ENCODE measurements around the gene MFN1. TPM values are rescaled to one million over a fixed set of nuclear protein-coding genes. Genes with fewer than 3 reads are reported as not detected.

MFN1 gene
- total and polyA plus RNA-seq, 4 donors = 9.9 to 61.3 (median 40.7) TPM

GRCh38 chr3:179432451-179432850, 84.9 kb downstream of the MFN1 start:
- peaks cover 2 to 3% of the 10 kb centered on the region in 2 donors for H3K4me1 ChIP-seq (ENCODE audit: control insufficient read depth in 1 of 2, insufficient read depth in 2 of 2, low read length in 2 of 2)
- H3K4me3 ChIP-seq (ENCODE audit: low read length in 2 of 2) = no peak overlapping the region
- ATAC-seq (ENCODE audit: low FRiP score) = no peak
- DNase-seq = no peak
- intact Hi-C loops (cut with DNase I) = no loop called here
- H3K27ac ChIP-seq (ENCODE audit: low read depth in 1 of 2, low read length in 2 of 2) = no peak overlapping the region
- 71 to 84% methylated on average over 1 of the region's 1 CpG for WGBS, 2 donors
- no peaks in the 10 kb centered on the region for H3K27me3 ChIP-seq (ENCODE audit: control insufficient read depth in 1 of 2, insufficient read depth in 2 of 2, low read length in 1 of 2)
- H3K36me3 ChIP-seq (ENCODE audit: control insufficient read depth in 1 of 2, insufficient read depth in 2 of 2, low read length in 1 of 2) = no peaks in the 10 kb centered on the region
- no peaks in the 10 kb centered on the region for H3K9me3 ChIP-seq (ENCODE audit: control insufficient read depth, low read length)

GRCh38 chr3:179436517-179436916, 89.0 kb downstream of the MFN1 start:
- intact Hi-C loops (cut with DNase I) = no loop called here
- WGBS, 2 donors = 46 to 54% methylated on average over 3 of the region's 3 CpGs
- H3K27ac ChIP-seq (ENCODE audit: low read depth in 1 of 2, low read length in 2 of 2) = no peak overlapping the region

DNA sequence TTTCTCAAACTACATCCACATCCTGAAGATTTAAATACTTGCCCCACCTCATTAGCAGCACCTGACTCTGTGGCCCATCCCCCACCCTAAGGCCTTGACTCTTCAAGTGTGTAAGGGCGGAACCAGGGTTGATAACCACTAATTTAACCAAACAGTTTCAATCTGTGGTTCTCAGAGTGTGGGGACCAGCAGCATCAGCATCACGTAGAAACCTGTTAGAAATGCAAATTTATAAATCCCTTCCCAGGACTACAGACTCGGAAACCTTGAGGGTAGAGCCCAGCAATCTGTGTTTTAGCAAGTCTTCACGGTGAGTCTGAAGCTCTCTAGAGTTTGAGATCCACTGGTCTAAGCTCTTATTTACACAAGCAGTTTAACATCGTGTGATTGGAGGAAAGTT, 91.3 kb downstream of the MFN1 start:
- intact Hi-C loops (cut with DNase I) = no loop called here
- Histone ChIP-seq H3K27me3 (ENCODE audit: control insufficient read depth in 1 of 2, insufficient read depth in 2 of 2, low read length in 1 of 2) (no peaks in the 10 kb centered on the region), H3K4me3 (ENCODE audit: low read length in 2 of 2) (no peak overlapping the region), H3K36me3 (ENCODE audit: control insufficient read depth in 1 of 2, insufficient read depth in 2 of 2, low read length in 1 of 2) (no peaks in the 10 kb centered on the region), H3K9me3 (ENCODE audit: control insufficient read depth, low read length) (no peaks in the 10 kb centered on the region), H3K4me1 (ENCODE audit: control insufficient read depth in 1 of 2, insufficient read depth in 2 of 2, low read length in 2 of 2) (no peaks in the 10 kb centered on the region), H3K27ac (ENCODE audit: low read depth in 1 of 2, low read length in 2 of 2) (no peak overlapping the region)
- WGBS, 2 donors = 62 to 69% methylated on average over 5 of the region's 5 CpGs
- DNase-seq = no peak
- ATAC-seq (ENCODE audit: low FRiP score) = no peak

More at GRCh38 chr3:179436517-179436916, 89.0 kb downstream of the MFN1 start:
- Histone ChIP-seq H3K27me3 (ENCODE audit: control insufficient read depth in 1 of 2, insufficient read depth in 2 of 2, low read length in 1 of 2) (no peaks in the 10 kb centered on the region), H3K4me3 (ENCODE audit: low read length in 2 of 2) (no peak overlapping the region), H3K36me3 (ENCODE audit: control insufficient read depth in 1 of 2, insufficient read depth in 2 of 2, low read length in 1 of 2) (no peaks in the 10 kb centered on the region), H3K4me1 (ENCODE audit: control insufficient read depth in 1 of 2, insufficient read depth in 2 of 2, low read length in 2 of 2) (peaks cover 2 to 3% of the 10 kb centered on the region in 2 donors), H3K9me3 (ENCODE audit: control insufficient read depth, low read length) (no peaks in the 10 kb centered on the region)
- DNase-seq (no peak), ATAC-seq (ENCODE audit: low FRiP score) (no peak)

Other genes with a start within 250 kb of the MFN1 start
- gene PIK3CA, start 199.4 kb upstream of the MFN1 start, total RNA-seq = 10 to 100 TPM; 37.6 to 39.1 TPM
- 10 to 100 TPM in 1 of 2 donors, 1 to 10 TPM in 1; 7.6 to 13.9 TPM for gene PIK3CA, start 199.4 kb upstream of the MFN1 start, polyA plus RNA-seq
- 1 to 10 TPM; 3.6 to 6.2 TPM for gene KCNMB3, start 96.6 kb upstream of the MFN1 start, total RNA-seq
- 1 to 10 TPM; 2.5 to 4.4 TPM for gene KCNMB3, start 96.6 kb upstream of the MFN1 start, polyA plus RNA-seq
- gene ZNF639, start 24.7 kb upstream of the MFN1 start, total RNA-seq = 10 to 100 TPM; 36.9 to 40.0 TPM
- 10 to 100 TPM; 22.5 to 30.2 TPM for gene ZNF639, start 24.7 kb upstream of the MFN1 start, polyA plus RNA-seq
- gene GNB4, start 103.8 kb downstream of the MFN1 start, total RNA-seq = 10 to 100 TPM; 56.4 to 84.9 TPM
- 10 to 100 TPM; 12.7 to 26.0 TPM for gene GNB4, start 103.8 kb downstream of the MFN1 start, polyA plus RNA-seq
- 10 to 100 TPM; 22.5 to 24.8 TPM for gene ACTL6A, start 215.2 kb downstream of the MFN1 start, total RNA-seq
- gene ACTL6A, start 215.2 kb downstream of the MFN1 start, polyA plus RNA-seq = 10 to 100 TPM; 22.9 to 35.4 TPM

Measured in aorta (tissue), 5 donors.